ENCODE data around the gene TYROBP.
"Not testable (repeated sequence)": the region's sequence is repeated elsewhere in the genome, so short reads cannot be mapped to it uniquely, and the experiment has no call there.

Gene TYROBP

GRCh38 chr19:35911790-35912189 is 3.7 kb upstream of the TYROBP start:
- H3K4me3 ChIP-seq (ENCODE audit: low read depth, low read length), result no peak overlapping the region
- TF ChIP-seq, protein P1, sequence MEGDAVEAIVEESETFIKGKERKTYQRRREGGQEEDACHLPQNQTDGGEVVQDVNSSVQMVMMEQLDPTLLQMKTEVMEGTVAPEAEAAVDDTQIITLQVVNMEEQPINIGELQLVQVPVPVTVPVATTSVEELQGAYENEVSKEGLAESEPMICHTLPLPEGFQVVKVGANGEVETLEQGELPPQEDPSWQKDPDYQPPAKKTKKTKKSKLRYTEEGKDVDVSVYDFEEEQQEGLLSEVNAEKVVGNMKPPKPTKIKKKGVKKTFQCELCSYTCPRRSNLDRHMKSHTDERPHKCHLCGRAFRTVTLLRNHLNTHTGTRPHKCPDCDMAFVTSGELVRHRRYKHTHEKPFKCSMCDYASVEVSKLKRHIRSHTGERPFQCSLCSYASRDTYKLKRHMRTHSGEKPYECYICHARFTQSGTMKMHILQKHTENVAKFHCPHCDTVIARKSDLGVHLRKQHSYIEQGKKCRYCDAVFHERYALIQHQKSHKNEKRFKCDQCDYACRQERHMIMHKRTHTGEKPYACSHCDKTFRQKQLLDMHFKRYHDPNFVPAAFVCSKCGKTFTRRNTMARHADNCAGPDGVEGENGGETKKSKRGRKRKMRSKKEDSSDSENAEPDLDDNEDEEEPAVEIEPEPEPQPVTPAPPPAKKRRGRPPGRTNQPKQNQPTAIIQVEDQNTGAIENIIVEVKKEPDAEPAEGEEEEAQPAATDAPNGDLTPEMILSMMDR (IDR thresholded peaks at IDR 0.05; ENCODE audit: low read depth, low read length, missing control alignments), result no peak
- DNase-seq (ENCODE audit: low read depth), result no peak

- TF ChIP-seq, protein P1 (IDR thresholded peaks at IDR 0.05; ENCODE audit: low read depth, low read length, missing control alignments), result no peak
- DNase-seq (ENCODE audit: low read depth), result no peak
- H3K4me3 ChIP-seq (ENCODE audit: low read depth, low read length), result no peak overlapping the region
Observed at GRCh38 chr19:35911173-35911572, 3.1 kb upstream of the TYROBP start.

DNA sequence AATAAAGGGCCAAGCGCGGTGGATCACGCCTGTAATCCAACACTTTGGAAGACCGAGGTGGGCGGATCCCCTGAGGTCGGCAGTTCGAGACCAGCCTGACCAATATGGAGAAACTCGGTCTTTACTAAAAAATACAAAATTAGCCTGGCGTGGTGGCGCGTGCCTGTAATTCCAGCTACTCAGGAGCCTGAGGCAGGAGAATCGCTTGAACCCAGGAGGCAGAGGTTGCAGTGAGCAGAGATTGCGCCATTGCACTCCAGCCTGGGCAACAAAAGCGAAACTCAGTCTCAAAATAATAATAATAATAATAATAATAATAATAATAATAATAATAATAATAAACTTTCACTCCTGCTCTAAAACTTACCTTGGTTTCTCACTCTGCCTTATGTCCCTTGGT is 2.3 kb upstream of the TYROBP start:
- DNase-seq (ENCODE audit: low read depth); H3K4me3 ChIP-seq (ENCODE audit: low read depth, low read length): not testable (repeated sequence)

DNA sequence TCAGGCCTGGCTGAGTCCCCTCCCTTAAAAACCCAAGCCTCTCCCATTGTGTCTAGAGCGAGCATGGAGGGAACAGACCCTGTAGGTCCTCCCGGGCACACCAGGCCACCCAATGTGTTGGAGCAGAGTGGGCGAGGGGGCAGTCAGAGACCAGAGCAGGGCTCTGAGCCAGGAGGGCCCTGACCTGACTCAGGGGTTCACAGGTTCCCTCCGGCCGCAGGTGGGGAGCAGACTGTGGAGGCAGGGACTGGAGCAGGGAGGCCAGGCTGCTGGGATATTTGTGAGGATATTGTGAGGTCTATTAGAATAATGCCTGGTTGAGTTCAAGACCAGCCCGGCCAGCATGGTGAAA is 1.6 kb upstream of the TYROBP start:
- TF ChIP-seq, protein P1 (IDR thresholded peaks at IDR 0.05; ENCODE audit: low read depth, low read length, missing control alignments), result no peak
- H3K4me3 ChIP-seq (ENCODE audit: low read depth, low read length), result no peak overlapping the region

GRCh38 chr19:35908973-35909683 is 1.0 kb upstream of the TYROBP start:
- no peak overlapping the region for H3K4me3 ChIP-seq (ENCODE audit: low read depth, low read length)
- no peak for DNase-seq (ENCODE audit: low read depth)
- TF ChIP-seq, protein P1 (IDR thresholded peaks at IDR 0.05; ENCODE audit: low read depth, low read length, missing control alignments), result no peak

More for the DNA sequence above, 1.6 kb upstream of the TYROBP start:
- DNase-seq (ENCODE audit: low read depth), result no peak

GRCh38 chr19:35907377-35907745 is 734 bp downstream of the TYROBP start:
- no peak overlapping the region for H3K4me3 ChIP-seq (ENCODE audit: low read depth, low read length)
- DNase-seq (ENCODE audit: low read depth), result no peak
- TF ChIP-seq, protein P1 (IDR thresholded peaks at IDR 0.05; ENCODE audit: low read depth, low read length, missing control alignments), result no peak

GRCh38 chr19:35905178-35905727 is 2.8 kb downstream of the TYROBP start:
- DNase-seq (ENCODE audit: low read depth), result no peak

More at GRCh38 chr19:35905178-35905727, 2.8 kb downstream of the TYROBP start:
- TF ChIP-seq, protein P1 (IDR thresholded peaks at IDR 0.05; ENCODE audit: low read depth, low read length, missing control alignments), result no peak
- H3K4me3 ChIP-seq (ENCODE audit: low read depth, low read length), result no peak overlapping the region
